NCI-H2029 treated with DMSO at 0.1 percent for 48 hours (cell line): Measurements from ENCODE around the gene HIVEP2.

Experiments used
- DNase-seq: peaks from one replicate; lab custom pipeline; 2025; lab: John Stamatoyannopoulos, UW

HIVEP2 gene

DNA sequence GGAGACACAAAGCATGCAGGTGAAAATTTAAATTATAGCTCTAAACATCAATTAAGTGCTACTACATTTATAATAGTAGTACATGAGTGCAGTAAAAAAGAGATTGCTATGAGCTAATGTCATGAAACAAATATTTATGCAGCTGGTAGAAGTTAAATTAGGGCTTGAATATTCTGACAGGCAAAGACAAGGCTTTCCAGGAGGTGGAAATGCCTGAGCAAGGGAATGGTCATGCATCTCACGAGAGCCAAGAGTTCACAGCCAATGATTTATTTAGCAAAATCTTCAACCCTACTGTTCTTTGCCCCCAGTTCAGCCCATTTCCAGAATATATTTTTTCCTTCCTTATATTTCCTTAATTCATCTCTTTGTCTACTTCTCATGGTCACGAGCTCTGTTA lies 128.9 kb downstream of the HIVEP2 start:
- no peak for DNase-seq

DNA sequence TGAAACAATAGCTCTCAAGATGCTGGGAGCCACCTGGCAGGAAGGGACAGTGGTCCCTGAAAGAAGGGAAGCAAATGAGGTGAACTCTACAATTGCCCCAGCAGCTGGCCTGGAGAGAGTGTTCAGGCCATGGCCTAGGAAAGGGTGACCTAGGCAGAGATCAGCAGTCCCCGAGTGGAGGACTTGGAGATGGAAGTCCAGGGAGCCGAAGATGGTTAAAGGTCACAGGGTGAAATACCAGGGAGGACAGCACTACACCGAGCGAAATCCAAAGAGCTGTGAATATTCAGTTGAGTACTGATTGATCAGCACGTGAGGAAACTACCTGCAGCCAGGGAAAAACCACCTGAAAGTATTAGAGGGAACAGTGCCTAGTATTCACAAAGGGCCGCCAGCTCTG lies 133.1 kb downstream of the HIVEP2 start:
- DNase-seq = no peak

DNA sequence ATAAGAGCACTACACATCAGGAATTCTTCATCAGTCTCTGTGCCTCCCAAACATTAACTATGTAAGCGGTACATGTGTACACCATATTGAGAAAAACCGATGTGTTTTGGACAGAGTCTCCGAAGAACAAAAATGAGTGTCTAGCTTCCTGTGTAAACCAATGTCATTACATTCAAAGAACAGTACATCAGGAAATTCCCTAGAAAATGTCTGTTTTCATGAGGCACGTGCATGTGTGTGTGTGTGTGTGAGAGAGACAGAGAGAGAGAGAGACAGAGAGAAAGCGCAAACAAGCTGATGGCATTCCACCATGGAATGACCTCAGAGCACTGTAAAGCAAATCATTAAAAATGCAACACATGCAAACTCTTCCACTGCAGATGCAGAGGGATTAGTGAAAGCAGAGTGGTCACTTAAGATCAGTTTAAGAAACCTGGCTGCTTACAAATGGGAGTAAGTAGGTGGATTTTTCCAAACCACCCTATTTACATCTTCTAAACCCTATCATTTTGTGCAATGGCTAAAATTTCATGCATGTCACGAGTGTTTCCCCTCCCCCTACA lies 133.9 kb downstream of the HIVEP2 start:
- no peak for DNase-seq

DNA sequence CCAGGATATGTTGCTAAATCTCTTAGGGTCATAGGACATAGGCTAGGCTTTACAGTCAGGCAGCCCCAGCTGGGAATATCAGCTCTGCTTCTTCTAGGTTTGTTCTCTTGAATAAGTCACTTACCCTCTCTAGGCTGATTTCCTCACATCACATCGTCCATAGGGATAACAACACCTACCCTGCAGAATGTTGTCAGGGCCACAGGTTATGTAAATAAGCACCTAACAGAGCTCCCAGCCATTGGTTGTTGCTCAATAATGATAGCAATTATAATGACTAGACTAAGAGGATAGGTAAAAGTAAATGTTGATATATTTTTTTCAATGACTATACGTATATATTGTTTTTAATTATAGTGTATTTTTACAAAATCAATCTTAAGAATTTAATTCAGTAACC lies 135.0 kb downstream of the HIVEP2 start:
- no peak for DNase-seq

DNA sequence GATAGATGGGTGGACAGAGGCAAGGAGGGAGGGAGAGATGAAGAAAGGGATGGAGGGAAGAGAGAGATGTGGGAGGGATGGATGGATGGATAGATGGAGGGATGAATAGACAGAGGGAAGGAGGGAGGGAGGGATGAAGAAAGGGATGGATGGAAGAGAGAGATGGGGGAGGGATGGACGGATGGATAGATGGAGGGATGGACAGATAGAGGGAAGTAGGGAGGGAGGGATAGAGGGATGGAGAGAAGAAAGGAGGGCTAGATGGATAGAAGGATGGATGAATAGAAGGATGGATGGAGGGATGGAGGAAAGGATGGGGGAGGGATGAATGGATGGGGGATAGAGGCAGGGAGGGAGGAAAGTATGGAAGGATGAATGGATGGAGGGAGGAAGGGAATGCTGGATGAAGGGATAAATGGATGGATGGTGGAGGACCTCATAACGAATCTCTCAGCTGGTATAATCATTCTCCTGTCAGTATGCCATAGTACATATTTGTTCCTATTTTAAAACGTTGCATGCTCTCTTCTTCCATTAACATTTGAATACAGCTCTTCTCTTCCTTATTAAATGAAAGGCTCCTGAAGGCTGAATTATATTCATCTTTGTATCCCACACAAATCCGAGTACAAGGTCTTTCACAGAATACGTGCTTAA lies 136.4 kb downstream of the HIVEP2 start:
- DNase-seq = no peak

DNA sequence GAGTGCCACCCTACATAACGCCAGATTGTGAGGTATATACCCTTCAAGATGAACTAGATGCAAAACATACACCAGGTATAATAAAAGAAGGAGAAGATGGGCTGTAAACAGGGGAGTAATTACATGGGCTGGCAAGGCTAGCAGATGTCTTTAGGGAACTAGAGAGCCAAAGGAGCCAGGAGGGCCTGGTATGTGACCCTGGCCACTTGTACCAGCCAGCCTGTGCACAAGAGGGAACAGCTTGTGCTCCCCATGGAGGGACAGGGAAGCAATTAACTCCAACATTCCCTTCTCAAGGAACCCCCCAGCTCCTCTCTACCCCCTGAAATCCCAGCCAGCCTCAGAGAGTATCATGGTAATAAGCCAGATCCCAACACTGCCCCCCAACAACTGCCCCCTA lies 139.9 kb downstream of the HIVEP2 start:
- DNase-seq = no peak

DNA sequence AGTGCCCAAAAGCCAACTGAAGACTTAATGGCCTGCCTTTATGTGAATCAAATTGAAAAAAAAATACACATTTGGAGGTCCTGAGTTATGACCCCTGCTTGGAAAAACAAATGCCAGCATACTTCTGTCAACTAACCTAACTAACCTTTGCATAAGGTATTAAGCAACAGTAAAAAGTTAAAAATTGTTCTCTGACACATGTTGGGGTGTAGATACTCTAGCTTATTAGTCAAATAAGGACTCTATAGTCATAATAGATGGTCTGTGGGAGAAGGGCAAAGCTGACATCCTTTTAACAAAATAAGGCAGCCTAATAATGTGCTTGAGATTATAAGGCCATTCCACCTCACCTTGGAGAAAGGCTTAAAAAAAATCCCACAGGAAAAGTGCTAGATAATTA lies 140.5 kb downstream of the HIVEP2 start:
- no peak for DNase-seq

DNA sequence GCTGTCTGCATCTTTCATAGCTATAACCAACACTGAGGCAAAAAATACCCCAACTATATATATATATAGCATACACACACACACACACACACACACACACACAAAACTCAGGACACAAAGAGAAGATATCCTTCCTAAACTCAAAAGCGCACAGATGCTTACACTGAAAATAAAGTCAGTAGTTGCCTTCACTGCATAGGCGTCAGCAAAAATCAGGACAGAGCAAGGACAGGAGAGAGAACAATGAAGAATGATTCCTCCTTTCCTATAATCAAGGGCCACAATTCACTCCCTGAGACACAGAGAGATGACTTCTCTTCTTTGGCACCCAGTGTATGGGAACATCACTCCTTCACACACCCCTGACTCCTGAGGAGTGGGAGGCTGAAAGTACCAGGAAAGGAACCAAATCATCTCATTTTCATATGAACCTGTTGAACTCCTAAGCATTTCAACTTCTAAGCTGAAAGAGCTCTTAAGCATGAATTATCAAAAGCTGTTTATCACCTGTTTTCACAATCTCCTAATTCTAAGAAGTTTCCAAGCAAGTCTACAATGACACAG lies 141.4 kb downstream of the HIVEP2 start:
- DNase-seq = no peak

DNA sequence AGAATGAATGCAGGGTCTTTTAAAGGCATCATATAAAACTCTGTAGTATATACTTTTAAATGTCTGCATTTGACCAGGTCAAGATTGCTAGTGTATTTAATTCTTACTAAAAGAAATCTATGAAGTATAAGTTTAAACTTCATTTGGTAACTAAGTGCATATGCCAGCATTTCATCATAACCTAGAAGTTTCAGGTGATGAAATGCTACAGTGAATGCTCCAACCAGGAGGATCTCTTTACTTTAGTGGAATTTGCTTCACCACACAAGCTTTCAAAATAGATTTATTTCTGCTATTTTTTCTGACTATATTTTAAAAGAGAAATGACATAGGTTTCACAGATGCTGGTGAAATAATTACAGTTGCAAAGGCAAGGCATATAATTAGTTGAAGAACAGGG lies 141.9 kb downstream of the HIVEP2 start:
- no peak for DNase-seq

DNA sequence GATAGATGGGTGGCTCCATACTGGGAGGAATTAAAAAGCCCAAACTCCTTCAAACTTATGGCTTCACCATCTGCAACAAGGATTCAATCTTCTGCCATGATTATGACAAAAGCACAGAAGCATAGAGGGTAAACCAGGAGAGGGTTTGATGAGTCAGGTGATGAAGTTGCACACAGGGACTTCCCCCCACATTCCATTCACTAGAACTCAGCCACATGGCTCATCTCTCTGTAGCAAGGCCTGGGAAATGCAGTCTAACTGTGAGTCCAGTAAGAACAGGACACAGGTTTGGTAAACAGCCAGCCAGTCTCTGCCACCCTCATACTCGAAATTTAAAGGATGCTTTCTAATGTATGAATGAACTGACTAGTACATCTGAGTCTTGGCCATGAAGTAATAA lies 142.9 kb downstream of the HIVEP2 start:
- DNase-seq = no peak

DNA sequence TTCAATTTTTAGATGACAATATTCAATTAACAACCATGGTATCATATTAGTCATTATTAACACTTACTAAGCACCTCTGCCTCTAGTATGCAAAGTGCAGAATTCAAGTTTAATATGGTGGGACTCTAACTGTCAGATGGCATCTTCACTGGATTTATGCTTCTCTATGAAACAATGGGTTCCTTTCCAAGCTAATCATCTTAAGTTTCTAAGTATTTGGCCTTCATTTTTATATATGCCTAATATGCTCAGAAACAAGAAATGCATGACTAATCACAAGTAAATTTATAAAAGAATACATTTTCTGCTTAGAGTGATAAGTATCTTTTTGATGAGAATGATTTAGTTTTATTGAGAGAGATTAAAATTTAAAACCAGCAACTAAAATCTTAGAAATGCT lies 144.7 kb downstream of the HIVEP2 start:
- DNase-seq = no peak

DNA sequence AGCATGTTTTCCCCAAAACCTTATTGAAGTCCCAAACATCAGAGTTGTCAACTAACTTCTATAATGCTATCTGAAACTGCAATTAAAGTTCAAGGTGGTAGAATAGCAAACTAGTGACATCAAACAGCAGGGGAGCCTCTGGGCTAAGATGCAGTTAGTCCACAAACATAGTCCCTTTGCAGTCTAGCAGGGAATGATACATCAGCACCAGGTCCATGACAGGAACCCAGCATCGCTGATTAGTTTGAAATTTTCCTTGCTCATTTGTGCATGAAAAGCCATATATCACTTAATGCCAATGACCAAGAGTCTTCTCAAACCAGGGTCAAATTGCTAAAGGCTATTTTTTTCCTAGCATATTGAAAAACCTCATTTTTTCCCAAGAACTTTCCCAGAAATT lies 145.3 kb downstream of the HIVEP2 start:
- no peak for DNase-seq

DNA sequence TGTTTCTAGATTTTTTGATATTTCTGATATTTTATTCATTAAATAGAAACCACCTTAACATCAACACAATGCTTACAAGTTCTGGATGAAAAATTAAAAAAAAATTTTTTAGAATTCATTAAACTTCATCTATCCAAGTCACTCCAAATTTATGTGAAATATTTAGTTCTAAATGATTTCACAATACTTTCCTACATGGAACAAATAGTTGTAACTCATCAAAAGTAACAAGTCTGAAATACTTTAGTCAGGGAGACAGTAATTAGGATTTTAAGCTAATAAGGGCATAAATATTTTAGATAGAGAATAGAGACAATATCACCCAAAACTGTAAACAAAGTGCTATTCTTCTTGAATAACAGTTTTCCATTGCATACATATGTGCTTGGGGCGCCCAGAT lies 147.8 kb downstream of the HIVEP2 start:
- DNase-seq = no peak

DNA sequence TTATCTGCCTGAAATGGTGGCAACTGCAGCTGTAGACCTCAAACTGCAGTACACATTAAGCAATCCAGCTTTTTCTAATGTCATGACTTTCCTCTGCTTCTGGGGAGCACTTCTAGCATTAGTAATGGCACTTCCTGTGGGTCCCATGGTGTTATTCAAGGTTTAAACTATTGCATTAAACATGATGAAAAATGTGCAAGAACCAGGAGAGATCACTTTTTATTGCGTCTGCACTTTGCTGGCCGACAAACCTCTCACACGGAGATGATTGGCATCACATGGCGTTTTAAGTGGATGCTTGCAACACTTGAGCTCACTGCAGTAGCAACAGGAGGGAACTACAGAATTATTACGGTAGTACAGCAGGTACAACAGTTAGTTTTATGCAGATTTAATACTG lies 148.4 kb downstream of the HIVEP2 start:
- no peak for DNase-seq

DNA sequence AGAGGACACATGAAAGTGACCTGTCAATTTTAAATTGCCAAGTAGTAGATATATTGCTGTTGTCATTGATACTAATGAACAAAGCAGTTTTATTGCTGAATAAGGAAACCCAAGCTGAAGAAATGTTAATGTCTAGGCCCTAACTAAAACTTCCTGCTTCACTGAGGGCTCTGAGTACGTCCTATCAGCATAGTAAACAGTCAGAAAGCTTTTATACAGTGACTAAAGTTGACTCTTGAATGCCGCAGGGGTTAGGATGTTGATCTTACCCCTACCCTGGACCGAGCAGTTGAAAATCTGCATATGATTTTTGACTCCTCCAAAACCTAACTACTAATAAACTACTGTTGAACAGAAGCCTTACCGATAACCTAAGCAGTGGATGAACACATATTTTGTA lies 149.0 kb downstream of the HIVEP2 start:
- no peak for DNase-seq

DNA sequence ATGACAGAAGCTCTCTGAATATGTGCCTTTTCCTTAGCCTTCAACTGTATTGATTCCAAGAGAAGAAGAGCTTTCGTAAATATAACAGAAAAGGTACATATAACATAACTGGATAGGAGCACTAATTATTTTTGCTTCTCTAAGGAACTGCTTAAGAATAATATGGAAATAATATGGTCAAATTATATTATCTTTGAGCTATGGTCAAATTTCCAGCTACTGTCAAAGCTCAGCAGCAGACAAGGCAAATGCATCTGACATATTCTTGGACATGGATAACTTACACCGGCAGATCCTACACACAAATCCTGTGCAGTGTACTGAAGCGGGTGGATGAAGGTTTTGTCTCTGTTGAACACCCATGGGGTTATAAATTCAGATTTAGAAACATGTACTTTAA lies 150.6 kb downstream of the HIVEP2 start:
- no peak for DNase-seq

DNA sequence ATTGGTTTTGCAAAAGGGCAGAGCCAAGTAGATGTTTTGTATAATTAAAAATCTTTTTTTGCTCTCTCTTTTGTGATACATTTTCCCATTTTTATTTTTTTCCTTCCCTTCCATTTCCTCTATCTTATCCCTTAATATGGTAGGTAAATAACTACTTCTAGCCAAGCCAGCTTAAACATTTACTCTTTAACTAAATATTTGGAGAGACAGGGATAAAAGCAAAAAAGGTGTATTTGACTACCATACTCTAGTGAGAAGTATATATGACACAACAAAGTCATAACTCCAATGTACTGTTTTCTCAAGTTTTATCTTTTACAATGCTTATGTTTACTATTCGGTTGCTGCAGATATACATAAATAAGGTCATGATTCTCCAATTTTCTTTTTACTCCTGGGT lies 154.7 kb downstream of the HIVEP2 start:
- no peak for DNase-seq

DNA sequence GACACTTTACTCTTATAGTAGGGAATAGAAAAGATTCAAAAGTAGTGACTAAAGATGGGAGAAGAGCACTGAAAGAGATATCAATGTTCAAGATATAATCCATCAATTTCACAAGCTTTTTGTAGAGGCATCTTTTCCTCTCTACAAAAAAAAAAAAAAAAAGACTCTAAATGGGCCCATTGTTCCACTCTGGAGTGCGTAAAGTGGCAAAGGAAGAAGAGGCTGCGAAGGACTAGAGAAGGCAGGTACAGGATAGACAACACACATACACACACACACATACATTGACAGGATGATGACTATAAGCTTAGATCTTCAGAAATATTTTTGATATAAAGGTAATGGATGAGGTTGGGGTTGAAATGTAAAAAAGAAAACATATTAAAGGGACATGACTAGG lies 157.6 kb downstream of the HIVEP2 start:
- no peak for DNase-seq

DNA sequence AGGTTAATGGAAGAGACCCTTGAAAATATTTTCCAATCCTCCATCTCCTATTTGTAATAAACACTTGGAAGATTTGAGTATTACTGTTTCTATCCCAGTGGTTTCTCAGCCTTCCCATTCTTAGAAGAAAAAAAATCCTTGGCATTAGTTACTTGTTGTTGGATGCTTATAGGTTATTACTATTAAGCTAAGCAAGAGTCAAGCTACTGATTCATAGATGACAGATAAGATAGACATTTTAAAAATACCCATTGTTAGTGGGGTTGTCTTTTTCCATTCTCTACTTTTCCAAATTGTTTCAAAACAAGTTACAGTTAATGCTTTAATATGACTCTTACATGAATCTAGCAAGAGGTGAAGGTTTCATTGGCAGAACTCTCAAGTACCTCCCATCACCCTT lies 158.5 kb downstream of the HIVEP2 start:
- DNase-seq = no peak

DNA sequence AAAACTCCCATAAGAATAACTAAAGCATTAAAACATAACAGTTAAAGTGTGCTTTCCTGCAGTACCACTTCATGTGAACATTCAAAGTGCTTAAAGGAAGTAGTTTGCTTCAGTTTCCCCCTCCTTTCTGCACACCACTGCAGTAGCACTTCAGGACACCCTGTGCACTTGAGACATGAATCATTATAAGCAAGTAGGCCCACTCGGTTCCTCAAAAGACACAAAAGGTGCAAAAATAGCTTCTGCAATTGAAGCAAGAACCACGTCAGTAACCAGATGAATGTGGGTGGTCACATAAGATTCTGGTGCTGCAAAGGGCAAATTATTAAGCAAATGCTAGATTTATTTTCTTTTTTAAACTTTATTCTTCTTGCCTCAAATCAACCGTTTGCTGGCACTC lies 160.6 kb downstream of the HIVEP2 start:
- DNase-seq = no peak

DNA sequence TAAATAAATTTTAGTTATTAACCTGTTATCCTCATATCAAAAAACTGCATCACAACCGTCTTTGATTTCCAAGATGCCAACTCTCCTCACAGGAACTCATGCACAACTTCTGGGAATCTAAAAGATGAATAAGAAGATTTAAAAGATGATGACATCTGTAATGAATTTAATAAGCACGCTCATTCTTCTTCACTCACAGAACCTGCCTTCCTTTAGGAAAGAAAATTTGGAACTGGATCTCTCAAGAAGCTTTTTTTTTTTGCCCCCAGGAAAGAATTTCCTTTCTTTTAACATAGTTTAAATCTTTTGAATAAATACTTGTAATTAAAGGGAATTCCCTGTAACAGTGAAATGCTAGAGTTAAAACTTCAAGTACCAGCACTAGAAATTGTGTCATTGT lies 161.5 kb downstream of the HIVEP2 start:
- no peak for DNase-seq

DNA sequence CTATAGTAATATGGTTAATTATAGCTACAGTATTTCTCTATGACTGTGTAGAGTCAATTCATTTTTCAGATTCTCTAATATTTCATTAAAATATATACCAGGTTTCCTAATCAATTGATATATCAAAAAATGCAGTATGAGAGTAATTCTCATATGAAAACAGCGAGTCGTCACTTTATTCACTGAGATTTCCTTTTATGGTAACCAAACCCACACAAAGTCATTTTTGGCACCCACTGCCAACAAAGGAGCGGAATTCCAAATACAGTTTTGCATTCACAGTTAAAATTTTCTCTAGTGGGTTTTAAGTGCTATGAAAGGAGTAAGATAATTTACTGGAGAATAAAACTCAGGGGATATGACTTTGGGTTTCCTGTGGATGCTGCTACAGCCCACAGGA lies 163.8 kb downstream of the HIVEP2 start:
- no peak for DNase-seq

DNA sequence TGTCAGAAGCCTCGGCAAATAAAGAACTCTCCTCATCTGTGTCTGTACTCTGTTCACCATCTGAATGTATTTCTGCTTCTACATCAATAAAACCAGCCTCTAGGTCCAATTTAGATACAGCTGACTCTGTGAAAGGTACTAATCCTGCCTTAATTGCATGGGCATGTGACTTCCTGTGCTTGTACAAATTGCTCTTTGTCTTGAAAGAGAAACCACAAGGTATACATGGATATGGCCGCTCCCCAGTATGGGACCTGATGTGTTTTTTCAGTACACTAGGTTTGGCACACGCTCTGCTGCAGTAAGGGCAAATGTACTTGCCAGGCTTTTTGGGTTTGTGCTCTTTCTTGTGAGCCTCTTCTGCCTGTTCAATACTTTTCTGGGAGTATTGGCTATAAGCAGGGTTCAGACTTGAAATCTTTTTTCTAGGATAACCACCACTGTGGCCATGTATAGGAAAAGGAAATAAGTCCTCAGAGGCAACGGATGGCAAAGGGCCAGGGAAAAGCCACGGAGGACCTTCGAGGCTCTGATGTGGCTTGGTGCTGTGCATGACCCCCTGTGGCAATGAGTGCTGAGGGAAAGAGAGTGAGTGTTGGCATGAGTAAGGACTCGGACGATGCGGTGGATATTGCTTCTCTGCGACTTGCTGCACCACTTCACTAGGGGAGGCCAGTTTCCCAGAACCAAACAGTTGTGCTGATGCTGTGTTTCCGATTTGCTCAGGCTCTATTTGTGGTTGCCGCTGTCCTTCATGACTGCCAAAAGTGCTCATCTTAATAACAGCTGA lies 170.9 kb downstream of the HIVEP2 start:
- DNase-seq = no peak
